COLO829 (cell line): ENCODE results near the gene CEP170B.
A peak's percentile ranks its signal among the peaks of the same experiment; 100 is the strongest.

Experiments used
- DNase-seq: peaks from one replicate; pipeline ENCODE4 v3.0.0; 2012; ENCODE audit warnings: low spot score

CEP170B gene

DNA sequence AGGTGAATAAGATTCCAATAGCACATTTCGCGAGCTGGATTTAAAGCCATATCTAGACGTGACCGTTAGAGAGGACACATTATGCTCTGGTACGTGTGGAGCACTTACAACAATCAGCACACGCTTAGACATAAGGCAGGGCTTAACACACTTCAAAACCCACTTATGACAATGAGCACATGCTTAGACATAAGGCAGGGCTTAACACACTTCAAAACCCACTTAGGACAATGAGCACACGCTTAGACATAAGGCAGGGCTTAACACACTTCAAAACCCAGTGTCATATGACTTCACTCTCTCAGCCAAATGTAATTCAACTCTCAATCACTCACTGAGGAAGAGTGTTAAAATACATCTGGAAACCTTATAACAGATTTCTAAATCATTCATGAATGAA, 48.4 kb downstream of the CEP170B start:
- no peak for DNase-seq

DNA sequence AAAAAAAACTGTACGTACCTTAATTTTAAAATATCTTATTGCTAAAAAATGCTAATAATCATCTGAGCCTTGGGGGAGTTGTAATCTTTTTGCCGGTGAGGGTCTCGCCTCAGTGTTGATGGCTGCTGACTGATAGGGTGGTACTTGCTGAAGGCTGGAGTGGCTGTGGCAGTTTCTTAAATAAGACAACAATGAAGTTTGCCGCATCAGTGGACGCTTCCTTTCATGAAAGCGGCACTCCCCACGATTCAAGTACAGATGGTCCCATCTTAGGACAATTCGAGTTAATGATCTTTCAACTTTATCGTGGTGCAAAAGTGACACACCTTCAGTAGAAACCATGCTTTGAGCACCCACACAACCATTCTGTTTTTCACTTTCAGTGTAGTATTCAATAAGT, 52.0 kb downstream of the CEP170B start:
- DNase-seq, result no peak

DNA sequence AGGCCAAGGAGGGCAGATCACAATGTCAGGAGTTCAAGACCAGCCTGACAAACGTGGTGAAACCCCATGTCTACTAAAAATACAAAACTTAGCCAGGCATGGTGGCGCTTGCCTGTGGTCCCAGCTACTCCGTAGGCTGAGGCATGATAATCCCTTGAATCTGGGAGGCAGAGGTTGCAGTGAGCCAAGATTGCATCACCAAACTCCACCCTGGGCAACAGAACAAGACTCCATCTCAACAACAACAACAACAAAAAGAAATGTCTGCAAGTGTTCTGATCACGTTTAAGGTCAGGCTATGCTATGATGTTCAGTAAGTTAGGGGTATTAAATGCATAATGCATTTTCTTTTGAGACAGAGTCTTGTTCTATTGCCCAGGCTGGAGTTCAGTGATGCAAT, 52.9 kb downstream of the CEP170B start:
- DNase-seq, result no peak

DNA sequence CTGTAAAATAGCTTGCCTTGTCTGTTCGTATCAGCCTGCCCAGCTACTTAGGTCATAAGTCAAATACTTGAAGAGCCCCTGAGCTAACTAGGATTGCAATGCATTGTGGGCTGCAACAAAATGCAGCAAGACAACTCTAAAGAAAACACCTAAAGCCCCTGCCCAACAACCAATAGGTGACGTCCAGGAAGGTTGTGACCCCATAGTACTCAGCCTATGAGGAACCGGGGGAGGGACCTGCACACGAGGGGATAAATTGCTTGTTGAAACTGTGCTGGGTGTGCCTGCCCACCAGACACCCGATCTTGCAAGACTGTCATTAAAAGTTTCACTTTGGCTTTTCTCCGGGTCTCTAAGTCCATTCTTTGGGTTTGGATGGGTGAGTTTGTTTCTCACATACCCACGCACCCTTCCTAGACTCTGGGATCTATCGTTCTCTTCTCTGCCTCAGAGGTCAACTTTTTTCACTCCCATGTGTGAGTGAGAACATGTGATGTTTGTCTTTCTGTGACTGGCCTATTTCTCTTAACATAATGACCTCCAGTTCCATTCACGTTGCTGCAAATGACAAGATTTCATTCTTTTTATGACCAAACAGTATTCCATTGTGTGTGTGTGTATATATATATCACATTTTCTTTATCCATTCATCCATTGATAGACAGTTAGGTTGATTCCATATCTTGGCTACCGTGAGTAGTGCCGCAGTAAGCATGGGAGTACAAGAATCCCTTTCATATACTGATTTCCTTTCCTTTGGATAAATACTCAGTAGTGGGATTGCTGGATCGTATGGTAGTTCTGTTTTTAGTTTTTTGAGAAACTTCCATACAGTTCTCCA, 54.3 kb downstream of the CEP170B start:
- peak; percentile 59 for DNase-seq

DNA sequence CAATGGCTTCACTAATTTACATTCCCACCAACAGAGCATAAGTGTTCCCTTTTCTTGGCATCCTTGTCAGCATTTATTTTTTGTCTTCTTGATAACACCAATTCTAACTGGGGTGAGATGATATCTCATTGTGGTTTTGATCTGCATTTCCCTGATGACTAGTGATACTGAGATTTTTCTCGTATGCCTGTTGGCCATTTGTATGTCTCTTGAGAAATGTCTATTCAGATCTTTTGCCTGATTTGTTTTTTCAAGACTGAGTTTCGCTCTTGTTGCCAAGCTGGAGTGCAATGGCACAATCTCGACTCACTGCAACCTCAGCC, 54.9 kb downstream of the CEP170B start:
- DNase-seq, result no peak

DNA sequence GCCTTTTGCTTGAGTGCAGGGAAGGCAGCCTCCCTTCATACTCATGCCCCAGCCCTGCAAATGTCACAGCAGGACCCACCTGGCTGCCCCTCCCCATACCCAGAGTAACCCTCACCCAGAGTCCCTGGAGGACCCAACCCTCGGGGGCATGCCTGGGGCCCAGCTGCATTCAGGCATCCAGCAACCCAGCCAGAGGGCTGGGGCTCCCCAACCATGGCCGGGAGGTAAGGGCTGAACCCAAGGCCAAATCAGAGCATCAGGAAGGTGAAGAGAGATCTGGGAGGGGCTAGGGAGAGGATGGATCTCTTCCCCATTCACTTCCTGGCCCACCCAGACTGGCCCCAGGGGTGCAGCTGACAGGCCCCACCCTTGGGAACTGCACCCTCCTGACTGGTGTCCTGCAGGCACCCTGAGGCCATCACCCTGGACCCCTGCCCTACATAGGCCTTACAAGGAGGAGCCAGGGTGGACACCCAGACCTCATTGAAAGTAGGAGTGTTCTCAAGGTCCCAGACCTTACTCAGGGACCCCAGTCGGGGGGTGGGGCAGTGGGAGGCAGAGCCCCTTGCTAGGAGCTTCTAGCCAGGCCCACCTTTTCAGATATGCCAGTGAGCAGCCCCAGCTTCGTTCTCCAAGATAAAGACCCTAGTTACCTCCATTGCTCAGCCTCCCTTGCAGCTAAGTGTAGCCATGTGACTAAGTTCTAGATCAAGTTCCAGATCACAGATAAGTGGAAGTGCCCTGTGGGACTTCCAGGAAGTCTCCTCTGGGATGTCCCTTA, 58.8 kb downstream of the CEP170B start:
- no peak for DNase-seq

DNA sequence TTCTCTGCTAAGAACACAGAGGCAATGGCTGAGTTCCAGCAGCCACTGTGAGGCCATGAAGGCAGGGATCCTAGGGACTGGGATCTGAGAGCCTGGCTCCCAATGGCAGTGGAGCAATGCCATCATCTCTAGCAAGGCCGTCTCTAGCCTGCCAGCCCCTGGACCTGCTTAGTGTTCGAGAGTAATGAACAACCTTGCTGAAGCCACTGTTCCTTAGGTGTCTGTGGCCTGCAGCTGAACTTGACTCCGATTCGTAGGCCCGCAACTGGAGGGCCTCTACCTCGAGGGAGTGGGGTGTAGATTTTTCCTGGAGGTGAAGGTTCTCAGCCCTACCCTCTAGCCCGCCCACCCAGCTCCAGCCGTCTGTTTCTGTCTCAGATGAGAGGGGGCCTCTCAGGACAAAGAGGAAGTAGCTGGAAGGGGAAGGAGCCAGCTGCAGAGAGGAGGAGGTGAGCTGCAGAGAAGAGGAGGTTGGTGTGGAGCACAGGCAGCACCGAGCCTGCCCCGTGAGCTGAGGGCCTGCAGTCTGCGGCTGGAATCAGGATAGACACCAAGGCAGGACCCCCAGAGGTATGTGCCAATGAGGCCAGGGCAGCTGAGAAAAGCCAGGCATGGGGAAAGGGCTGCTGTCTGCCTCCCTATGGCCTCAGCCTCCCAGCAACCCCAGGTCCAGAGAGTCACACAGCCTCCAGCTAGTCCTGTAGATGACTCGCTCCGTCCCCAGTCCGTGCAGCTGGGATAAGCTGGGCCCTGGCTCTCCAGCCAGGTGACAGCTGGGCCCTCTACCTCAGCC, 59.5 kb downstream of the CEP170B start, which contains the start of gene PLD4:
TSS of gene PLD4 (plus strand) at position 459 of the 793 bp plus-strand sequence. CDS start 2,262 bp downstream, outside the sequence.
- DNase-seq, result no peak

DNA sequence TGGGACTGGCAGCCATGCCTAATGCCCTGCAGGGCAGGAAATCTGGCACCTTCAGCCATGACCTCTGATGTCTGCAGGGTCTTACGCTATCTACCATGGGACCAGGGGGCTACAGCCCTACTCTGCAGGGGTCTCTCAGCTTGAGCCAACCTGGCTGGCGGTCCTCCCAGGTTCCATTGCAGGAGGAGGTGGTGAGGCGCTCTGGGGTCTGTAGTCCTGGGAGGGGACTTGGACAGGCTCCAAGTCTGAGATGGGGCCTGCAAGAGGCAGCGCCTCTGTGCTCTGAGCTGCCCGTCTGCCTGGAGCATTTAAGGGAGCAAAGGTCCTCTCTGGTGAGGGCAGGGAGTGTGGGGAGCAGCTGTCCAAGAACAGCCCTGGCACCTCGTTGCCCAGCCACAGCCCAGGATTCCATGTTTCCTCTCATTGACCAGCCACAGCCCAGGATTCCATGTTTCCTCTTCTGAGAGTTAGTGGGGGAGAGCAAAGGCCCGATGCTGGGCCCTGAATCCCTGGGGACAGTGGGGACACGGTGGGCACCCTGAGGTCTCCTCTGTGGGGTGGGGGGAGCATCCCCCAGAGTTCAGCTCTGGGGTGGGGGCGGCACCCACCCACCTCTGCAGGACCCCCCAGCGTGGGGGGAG, 60.3 kb downstream of the CEP170B start:
- DNase-seq, result no peak

DNA sequence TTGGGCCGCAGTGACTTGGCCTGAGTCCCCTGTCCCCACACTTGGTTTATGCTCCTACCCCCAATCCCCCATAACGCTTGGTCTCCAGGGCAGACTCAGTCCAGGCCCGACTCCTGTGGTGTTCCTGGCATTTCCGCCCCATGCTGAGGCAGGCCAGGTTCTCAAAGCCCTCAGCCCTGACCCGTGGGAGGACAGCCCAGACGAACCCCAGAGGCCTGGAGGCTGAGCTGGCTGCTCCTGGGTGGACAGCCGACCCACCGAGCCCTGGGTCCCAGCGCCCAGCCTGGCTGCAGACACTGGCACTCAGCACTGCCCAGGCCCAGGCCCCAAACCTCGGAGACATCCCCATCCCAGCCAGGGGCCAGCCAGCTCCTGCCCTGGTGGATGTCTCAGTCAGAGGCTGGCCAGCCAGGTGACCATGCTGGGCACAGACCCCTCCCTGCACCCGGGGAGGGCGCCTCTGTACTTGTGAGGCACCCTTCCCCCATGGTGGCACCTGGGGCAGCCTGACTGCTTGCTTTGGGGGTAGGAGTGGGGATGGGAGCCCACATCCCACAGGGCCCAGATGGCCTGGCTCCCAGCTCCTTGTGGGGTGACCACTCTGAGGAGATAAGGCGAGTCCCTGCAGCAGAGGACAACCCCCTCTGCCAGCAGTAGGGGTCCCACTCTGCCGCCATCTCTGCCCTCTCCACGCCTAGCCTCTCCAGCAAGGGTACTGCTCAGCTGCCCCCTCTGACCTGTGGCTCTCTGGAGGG, 61.0 kb downstream of the CEP170B start:
- DNase-seq, result no peak

DNA sequence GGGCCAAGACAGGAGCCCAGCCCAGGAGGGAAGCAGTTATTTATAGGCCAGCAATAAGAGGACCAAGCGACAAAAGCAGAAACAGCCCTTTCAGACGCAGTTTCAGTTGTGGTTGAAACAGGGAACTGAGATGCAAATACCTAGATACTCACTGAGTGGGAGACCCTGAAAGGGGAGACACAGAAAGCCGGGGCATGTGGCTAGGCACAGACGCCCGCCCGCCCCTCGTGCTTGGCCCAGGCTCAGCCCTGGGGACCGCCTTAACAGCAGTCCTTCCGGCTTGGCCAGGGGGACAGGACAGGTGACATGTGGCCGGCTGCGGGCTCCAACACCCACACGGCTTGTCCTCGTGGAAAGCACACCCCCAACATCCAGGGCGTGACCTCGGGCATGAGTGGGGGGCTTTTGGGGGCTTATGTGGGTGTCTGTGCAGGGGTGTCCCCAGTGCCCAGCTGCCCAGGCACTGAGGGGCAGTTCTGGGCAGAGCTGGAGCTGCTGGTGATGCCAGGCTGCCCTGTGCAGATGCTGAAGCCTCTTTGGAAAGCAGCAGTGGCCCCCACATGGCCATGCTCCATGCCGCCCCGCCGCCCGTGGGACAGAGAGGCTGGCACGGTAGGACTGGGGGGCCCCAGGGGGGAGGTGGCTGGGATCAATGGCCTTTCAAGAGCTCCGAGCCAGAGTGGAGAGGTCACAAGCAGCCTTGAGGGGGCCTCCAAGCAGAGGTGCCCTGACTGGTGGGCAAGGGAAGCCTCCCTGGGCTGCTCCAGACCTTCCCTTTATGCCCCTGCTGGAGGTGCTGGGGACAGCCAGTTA, 61.8 kb downstream of the CEP170B start:
- no peak for DNase-seq

DNA sequence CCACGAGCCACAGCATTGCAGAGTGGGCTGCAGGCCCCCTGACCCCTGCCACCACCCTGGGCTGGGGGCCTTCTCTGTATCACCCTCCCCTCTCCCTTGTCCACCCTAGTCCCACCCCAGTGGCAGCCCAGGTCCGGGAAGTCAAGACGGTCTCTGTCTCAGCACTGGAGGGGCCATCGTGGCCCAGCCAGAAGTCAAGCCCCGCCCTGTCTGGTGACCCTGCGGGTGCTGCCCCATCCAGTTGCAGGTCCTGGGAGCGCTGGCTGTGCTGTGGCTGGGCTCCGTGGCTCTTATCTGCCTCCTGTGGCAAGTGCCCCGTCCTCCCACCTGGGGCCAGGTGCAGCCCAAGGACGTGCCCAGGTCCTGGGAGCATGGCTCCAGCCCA, 62.4 kb downstream of the CEP170B start:
- no peak for DNase-seq

DNA sequence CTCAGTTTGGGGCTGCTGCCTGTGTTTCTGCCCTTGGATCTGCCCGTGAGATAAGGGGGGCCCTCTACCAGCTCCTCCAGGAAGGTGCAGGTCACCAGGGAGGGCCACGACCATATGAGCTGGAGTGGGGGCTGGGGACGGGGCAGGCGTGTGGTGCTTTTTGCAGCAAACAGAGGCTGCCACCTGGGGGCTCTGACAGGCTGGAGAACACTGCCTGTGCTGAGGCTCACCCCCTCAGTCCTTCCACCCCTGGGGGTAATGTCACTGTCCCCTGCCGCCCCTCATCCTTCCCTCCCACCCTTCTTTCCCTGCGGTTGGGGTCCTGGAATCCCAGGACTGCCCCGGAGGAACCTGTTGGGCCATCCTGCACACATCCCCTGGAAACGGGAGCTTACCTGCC, 62.8 kb downstream of the CEP170B start:
- DNase-seq, result no peak

DNA sequence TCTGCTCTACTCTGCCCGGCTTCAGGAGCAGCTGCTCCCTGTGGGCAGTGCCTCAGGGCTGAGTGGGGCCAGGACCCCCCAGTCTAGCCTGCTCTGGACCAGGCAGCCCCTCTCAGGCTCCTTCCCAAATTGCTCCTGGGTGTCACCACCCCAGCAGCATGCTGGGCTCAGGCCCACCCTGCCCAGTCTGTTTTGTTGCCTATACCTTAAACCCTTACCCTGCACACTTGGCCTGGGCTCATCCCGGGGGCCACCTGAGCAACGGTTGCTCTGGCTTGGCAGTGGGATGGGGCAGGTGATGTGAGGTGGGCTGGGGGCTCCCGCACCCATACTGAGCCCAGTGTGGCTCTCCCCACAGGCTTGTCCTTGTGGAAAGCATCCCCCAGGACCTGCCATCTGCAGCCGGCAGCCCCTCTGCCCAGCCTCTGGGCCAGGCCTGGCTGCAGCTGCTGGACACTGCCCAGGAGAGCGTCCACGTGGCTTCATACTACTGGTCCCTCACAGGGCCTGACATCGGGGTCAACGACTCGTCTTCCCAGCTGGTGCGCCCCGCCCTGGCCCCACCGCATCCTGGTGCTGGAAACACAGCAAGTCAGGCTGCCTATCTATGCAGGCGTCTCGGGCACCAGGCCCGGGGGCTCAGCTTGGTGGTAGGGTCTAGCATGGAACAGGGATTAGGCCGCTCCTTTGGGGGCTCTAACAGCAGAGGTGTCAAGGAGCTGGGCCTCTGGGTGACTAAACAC, 63.5 kb downstream of the CEP170B start:
- no peak for DNase-seq

DNA sequence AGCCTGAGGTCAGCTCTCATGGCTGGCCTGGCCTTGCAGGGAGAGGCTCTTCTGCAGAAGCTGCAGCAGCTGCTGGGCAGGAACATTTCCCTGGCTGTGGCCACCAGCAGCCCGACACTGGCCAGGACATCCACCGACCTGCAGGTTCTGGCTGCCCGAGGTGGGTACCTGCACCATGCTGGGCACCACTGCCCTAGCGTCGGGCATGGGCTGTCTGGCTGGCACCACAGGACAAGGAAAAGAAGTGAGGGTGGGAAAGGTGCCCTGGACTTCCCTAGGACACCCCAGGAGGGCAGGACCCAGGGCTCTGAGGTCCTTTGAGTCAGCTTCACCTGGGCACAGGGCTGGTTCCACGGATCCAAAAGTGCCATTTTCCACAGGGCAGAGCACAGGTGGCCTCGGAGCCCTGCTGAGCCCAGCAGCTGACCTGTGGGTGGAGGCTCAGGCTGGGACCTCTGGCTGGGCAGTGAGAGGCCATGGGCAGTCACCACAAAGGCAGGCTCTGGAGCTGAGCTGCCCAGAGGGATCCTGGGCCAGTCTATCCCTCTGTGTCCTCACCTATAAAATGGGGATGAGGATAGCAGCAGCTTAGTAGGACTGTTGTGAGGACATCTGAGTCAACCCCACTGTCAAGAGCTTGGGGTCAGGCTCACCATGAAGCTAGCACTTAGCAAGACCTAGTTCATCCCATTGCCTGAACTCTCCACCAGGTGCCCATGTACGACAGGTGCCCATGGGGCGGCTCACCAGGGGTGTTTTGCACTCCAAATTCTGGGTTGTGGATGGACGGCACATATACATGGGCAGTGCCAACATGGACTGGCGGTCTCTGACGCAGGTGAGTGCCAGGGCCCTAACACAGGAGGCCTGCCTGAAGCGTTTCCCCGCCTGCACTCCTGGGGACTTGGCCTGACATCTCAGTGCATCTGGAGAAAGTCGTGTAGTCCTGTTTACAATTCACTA, 64.5 kb downstream of the CEP170B start:
- DNase-seq, result no peak

DNA sequence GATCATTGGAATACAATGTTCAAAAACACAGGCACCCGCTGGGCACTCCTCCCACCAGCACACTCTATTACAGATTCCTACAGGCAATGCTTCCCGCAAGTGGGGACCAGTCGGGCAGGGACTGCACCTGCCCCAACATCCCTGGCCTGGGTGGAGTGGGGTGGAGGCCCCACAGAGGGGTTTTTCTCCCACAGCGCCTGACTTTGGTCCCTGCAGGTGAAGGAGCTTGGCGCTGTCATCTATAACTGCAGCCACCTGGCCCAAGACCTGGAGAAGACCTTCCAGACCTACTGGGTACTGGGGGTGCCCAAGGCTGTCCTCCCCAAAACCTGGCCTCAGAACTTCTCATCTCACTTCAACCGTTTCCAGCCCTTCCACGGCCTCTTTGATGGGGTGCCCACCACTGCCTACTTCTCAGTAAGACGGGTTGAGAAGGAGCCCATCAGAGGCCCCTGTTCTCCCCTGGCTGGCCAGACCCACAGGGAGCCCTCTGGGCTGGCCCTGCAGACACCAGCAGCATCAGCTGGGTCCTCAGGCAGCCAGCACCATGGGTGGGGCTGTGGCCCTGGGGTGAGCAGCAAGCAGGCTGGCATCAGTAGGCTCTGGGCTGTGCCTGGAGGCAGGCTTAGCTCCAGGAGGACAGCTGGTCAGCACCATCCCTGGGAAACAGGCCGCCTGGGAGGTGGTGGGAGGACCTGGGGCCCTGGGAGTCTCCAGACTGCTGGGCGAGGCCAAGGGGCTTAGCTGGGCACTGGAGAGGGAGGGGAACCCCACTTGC, 65.6 kb downstream of the CEP170B start:
- DNase-seq, result no peak

DNA sequence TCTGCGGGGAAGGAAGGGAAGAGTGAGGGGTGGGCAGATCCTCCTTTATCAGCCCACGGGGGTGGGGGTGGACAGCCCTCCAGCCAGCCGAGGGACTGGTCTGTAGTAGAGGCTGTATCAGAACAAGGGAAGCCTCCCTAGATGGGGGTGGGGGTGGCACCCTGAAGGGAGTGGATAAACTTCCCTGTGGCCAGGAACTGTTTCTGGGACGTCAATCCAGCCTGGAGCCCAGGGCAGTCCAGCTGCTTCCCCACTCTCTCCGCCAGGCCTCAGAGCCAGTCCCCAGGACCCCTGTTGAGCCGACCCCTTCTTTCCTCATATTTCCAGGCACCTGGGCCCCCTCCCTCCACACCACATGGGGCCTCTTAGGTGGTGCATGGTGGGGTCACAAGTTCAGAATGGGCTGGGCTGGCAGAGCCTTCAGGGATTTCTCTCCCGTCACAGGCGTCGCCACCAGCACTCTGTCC, 66.3 kb downstream of the CEP170B start:
- DNase-seq, result no peak

DNA sequence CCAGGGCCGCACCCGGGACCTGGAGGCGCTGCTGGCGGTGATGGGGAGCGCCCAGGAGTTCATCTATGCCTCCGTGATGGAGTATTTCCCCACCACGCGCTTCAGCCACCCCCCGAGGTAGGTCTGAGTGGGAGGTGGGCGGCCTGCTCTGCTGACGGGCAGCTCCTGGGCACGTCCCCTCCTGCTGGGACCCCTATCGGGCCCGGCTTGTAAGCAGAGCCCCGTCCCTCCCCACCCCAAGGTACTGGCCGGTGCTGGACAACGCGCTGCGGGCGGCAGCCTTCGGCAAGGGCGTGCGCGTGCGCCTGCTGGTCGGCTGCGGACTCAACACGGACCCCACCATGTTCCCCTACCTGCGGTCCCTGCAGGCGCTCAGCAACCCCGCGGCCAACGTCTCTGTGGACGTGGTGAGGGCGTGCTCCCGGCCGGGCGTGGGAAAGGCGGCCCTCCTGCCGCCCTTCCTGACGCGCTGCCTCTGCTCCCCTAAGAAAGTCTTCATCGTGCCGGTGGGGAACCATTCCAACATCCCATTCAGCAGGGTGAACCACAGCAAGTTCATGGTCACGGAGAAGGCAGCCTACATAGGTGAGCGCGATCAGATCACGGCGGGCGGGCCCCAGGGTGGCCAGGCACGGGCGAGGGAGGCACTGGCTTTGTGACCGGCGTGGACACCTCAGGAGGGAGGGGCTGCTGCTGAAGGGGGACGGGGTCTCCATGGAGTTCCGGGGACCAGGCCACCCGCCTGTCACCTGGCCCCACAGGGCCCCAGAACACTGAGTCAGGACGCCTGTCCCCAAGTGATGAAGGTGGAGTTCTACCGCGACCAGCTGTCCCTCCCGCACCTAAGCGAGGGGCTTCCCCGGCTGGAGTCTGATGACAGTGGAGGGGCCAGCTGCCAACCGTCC, 67.0 kb downstream of the CEP170B start:
- no peak for DNase-seq
